ENCODE data around the gene SIVA1.

DNA sequence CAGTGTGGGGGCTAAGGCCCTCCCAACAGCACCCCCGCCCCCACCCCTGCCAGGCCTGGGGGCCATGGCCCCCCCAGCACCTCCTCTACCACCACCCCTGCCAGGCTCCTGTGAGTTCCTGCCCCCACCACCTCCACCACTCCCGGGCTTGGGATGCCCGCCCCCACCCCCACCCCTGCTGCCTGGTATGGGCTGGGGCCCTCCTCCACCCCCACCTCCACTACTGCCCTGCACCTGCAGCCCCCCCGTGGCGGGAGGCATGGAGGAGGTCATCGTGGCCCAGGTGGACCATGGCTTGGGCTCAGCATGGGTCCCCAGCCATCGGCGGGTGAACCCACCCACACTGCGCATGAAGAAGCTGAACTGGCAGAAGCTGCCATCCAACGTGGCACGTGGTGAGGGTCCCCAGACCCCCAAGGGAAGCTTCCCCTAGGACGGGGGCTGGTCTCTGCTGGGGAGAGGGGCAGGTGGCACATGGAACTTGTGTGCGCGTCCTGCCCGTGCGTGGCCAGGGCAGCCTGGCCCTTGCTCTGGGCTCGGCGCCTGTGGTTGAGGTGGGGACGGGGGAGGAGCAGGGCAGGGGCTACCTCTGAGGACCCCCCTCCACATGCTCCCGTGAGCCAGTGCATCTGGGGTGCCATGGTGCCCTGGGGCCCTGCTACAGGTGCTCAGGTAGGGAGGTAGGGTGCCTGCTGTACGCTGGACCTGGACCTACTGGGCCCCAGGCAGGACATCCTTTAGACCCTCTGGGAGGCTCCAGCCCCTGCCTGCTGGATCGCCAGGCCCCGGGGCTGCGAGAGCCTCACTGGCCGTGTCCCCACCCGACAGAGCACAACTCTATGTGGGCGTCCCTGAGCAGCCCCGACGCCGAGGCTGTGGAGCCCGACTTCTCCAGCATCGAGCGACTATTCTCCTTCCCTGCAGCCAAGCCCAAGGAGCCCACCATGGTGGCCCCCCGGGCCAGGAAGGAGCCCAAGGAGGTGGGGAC is 45.0 kb upstream of the SIVA1 start:
- no peak for TF ChIP-seq ZNF274 (IDR thresholded peaks at IDR 0.05; ENCODE audit: low read depth, low read length)
- TF ChIP-seq SUZ12 (IDR thresholded peaks at IDR 0.05; ENCODE audit: extremely low read depth, insufficient read depth, insufficient read length) = no peak

Data from NT2/D1 (cell line).